Natural killer cell (primary cell): ENCODE data around the gene FBXL4. TPM values are rescaled to one million over a fixed set of nuclear protein-coding genes. Genes with fewer than 3 reads are reported as not detected.

ENCODE experiments used
- ATAC-seq, 3 donors: fragments of 150-1000 bp in 2 of 3; fragments of 200-7000 bp in 1 of 3; cut with Tn5 transposase; 1 replicate in 1 of 3; 2 replicates in 2 of 3; pipeline ENCODE4 v1.10.0; 2021; ENCODE audit warnings: mild to moderate bottlenecking in 2 of 3, moderate library complexity in 2 of 3
- DNase-seq, 2 donors: peaks; one replicate each; pipeline versions ENCODE4 v3.0.0 to v3.0.0-alpha.2; 2013 to 2021; ENCODE audit warnings: mixed read lengths in 1 of 2
- H3K27ac ChIP-seq: one replicate; pipeline ENCODE4 v1.5.1; 2013; ENCODE audit warnings: mild to moderate bottlenecking, low read length
- H3K27me3 ChIP-seq: one replicate; pipeline ENCODE4 v1.6.1; 2013; ENCODE audit warnings: low read length; ENCODE audit not compliant: control insufficient read depth, insufficient read depth
- H3K36me3 ChIP-seq: one replicate; pipeline ENCODE4 v1.6.1; 2013; ENCODE audit warnings: low read length; ENCODE audit not compliant: control insufficient read depth, insufficient read depth
- H3K4me1 ChIP-seq: one replicate; pipeline ENCODE4 v1.6.1; 2013; ENCODE audit warnings: low read length; ENCODE audit not compliant: control insufficient read depth, insufficient read depth
- H3K4me3 ChIP-seq: one replicate; pipeline ENCODE4 v1.5.1; 2013; ENCODE audit warnings: low read length
- H3K9me3 ChIP-seq: one replicate; pipeline ENCODE4 v1.6.1; 2013; ENCODE audit warnings: low read length; ENCODE audit not compliant: control insufficient read depth, insufficient read depth
- H3K27ac Mint-ChIP-seq, 2 donors: one replicate each; pipeline ENCODE4 v1.8.0; 2022; ENCODE audit warnings: mild to moderate bottlenecking in 2 of 2, mixed read lengths in 2 of 2, moderate library complexity in 1 of 2
- H3K27me3 Mint-ChIP-seq, 2 donors: one replicate each; pipeline ENCODE4 v1.8.0; 2022; ENCODE audit warnings: low read depth in 2 of 2, mixed read lengths in 2 of 2
- H3K36me3 Mint-ChIP-seq: one replicate; pipeline ENCODE4 v1.8.0; 2022; ENCODE audit warnings: mixed read lengths
- H3K4me1 Mint-ChIP-seq, 2 donors: one replicate each; pipeline ENCODE4 v1.8.0; 2022; ENCODE audit warnings: mixed read lengths in 2 of 2
- H3K4me3 Mint-ChIP-seq: one replicate; pipeline ENCODE4 v1.8.0; 2022; ENCODE audit warnings: mild to moderate bottlenecking, moderate library complexity, mixed read lengths
- H3K9me3 Mint-ChIP-seq, 2 donors: one replicate each; pipeline ENCODE4 v1.8.0; 2022; ENCODE audit warnings: mixed read lengths in 2 of 2
- WGBS: methylation state at CpG from one replicate; pipeline ENCODE4 v1.1.7; 2013; ENCODE audit warnings: missing lambda C conversion rate; ENCODE audit not compliant: insufficient coverage; 5-methylcytosine and 5-hydroxymethylcytosine counted together
- intact Hi-C: fragments of 100-400 bp; cut with micrococcal nuclease; formaldehyde crosslinking; loops from one replicate; pipeline ENCODE4 v1.14.2; 2022
- total RNA-seq, 4 donors: library from RNA; stranded (reverse); fragments of 120-200 nt in 1 of 4; gene quantifications; one replicate each; pipeline versions ENCODE4 v1.2.3 to v1.2.4, GENCODE V29; 2013 to 2022
- TF ChIP-seq, protein P1 (sequence below): fragments of 200-600 bp; IDR thresholded peaks from one replicate; pipeline ENCODE4 v1.8.0; 2022; ENCODE audit warnings: antibody characterized with exemption

The FBXL4 gene
- total RNA-seq, 3 donors from 2014 or later (not counting 1 experiment from before 2014, with no cell fraction given): 8.8 to 15.1 (median 11.3) TPM

DNA sequence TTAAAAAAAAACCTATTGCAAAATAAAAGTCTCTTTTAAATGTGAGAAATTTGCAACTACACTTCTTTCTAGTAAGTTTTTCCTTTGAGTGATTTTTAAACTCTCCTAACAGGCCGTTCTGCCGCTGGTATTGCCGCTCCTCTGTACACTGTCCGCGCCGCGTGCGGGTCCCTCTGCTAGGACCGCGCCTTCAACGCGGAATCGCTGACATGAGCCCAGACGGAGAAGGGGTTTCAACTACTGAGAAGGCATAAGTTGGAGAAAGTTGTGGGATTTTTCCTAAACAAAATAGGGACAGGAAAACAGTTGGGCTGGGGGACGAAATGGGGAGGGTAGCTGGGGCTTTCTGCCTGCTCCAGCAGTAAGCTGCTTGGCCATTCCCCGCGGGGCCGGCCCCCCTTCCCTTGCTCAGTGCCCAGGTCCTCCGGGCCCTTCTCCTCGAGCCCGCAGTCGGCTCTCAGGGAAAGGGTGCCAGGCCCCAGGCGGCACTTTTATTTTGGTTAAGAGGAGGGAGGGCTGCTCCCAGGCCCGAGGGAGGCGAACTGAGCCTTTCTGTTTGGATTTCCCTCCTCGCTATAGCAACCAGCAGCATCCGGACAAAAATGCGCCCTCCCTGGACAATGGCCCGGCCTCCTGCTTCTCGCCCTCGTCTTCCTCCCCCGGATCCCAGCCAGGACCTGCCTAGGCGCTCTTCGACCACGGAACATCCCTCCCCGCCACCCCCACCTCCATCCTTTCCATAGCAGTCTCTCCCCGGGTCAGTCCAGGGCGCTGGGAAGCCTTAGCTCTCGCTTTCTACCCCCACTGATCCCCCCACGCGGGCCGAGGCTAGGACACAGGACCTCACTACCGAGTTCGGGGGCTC, 120.2 kb downstream of the FBXL4 start:
- Histone ChIP-seq H3K27me3 (peaks cover 71% of the 10 kb centered on the region), H3K36me3 (no peaks in the 10 kb centered on the region), H3K27ac (no peak overlapping the region), H3K9me3 (peaks cover 2% of the 10 kb centered on the region), H3K4me1 (peaks cover 13% of the 10 kb centered on the region), H3K4me3 (no peak overlapping the region)
- TF ChIP-seq, protein P1, sequence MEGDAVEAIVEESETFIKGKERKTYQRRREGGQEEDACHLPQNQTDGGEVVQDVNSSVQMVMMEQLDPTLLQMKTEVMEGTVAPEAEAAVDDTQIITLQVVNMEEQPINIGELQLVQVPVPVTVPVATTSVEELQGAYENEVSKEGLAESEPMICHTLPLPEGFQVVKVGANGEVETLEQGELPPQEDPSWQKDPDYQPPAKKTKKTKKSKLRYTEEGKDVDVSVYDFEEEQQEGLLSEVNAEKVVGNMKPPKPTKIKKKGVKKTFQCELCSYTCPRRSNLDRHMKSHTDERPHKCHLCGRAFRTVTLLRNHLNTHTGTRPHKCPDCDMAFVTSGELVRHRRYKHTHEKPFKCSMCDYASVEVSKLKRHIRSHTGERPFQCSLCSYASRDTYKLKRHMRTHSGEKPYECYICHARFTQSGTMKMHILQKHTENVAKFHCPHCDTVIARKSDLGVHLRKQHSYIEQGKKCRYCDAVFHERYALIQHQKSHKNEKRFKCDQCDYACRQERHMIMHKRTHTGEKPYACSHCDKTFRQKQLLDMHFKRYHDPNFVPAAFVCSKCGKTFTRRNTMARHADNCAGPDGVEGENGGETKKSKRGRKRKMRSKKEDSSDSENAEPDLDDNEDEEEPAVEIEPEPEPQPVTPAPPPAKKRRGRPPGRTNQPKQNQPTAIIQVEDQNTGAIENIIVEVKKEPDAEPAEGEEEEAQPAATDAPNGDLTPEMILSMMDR: no peak
- intact Hi-C loops: no loop called here
- ATAC-seq: no peak
- H3K27ac Mint-ChIP-seq: no peak overlapping the region
- WGBS: 10% methylated on average over 38 of the region's 44 CpGs
- no peak for DNase-seq
- peaks cover 74 to 87% of the 10 kb centered on the region in 2 donors for H3K27me3 Mint-ChIP-seq
- H3K36me3 Mint-ChIP-seq: no peaks in the 10 kb centered on the region
- peaks cover 16 to 30% of the 10 kb centered on the region in 2 donors for H3K4me1 Mint-ChIP-seq
- H3K4me3 Mint-ChIP-seq: no peak overlapping the region
- H3K9me3 Mint-ChIP-seq: peaks cover 0 to 2% of the 10 kb centered on the region in 2 donors

DNA sequence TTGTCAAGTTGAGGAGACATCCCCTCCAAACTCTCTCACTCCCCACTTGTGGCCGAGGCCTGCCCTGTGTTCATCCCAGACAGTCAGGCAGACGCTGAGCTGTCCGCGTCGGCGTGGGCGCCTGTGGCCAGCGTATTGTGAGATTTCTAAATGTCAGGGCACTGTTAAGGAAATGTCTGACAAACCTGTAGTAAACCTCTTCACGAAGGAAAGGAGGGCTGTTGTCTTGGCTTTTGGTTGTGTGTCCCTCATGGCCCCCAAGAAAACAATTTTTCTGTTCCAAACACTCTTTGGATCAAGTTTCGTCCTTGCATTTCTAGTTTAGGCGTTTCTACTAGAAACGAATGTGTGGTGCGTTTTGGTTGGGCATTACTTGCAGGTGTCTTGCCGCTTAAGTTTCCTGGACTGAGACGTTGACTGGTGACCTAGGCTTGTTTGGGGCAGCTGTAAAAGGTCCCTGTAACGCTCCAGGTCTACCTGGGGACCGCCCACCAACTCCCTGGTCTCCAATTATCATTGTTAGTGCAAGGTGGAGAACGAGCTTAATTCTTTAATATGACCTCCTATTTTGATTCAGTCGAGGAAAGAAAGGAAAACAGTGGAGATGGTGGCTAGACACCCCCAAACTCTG, 122.0 kb downstream of the FBXL4 start:
- Histone ChIP-seq H3K27me3 (peaks cover 61% of the 10 kb centered on the region), H3K9me3 (peaks cover 2% of the 10 kb centered on the region), H3K4me3 (no peak overlapping the region), H3K36me3 (no peaks in the 10 kb centered on the region), H3K27ac (no peak overlapping the region), H3K4me1 (no peaks in the 10 kb centered on the region)
- ATAC-seq (no peak), DNase-seq (no peak)
- Mint-ChIP-seq H3K4me1 (peaks cover 8 to 14% of the 10 kb centered on the region in 2 donors), H3K4me3 (no peak overlapping the region), H3K27ac (no peak overlapping the region), H3K9me3 (peaks cover 0 to 2% of the 10 kb centered on the region in 2 donors), H3K27me3 (peaks cover 78 to 94% of the 10 kb centered on the region in 2 donors), H3K36me3 (no peaks in the 10 kb centered on the region)
- 5% methylated on average over 19 of the region's 19 CpGs for WGBS
- TF ChIP-seq, protein P1: no peak
- intact Hi-C loops: no loop called here

DNA sequence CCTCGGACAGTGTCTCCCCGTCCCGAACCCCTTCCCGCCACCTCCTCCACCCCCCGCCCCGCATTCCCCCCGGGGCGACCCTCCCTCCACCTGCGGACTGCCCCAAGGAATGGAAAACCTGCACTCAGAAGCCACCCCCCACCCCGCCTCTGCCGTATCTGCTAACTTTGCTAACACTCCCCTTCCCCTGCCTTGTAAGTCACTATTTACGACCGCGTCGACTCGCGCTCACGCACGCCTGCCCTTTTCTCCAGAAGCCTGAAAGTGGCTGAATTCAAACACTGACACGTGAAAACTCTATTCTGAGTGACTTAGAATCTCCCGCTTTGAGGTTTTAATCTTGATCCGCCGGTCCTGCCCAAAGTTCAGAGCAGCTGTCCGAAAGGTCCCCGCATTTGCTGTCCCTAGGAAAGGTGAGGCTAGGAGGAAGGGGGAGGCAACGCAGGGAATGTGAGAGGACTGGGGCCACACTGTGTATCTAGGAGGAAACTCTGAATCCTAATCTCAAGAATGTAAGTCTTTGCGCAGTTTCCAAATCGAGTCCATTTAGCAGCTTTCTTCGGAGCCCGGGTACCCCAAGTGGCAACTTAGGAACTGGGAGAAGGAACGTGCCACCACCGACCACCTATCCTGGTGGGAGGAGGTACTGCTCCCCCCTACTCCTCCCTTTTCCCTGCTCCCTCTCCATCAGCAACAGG, 122.7 kb downstream of the FBXL4 start:
- intact Hi-C loops: no loop called here
- TF ChIP-seq, protein P1: no peak
- H3K4me3 Mint-ChIP-seq: no peak overlapping the region
- peaks cover 2% of the 10 kb centered on the region for H3K9me3 ChIP-seq
- H3K27me3 Mint-ChIP-seq: peaks cover 76 to 90% of the 10 kb centered on the region in 2 donors
- peaks cover 54% of the 10 kb centered on the region for H3K27me3 ChIP-seq
- H3K27ac ChIP-seq: no peak overlapping the region
- no peaks in the 10 kb centered on the region for H3K36me3 ChIP-seq
- H3K4me1 ChIP-seq: no peaks in the 10 kb centered on the region
- no peak for DNase-seq
- no peak for ATAC-seq
- H3K36me3 Mint-ChIP-seq: no peaks in the 10 kb centered on the region
- H3K4me3 ChIP-seq: no peak overlapping the region
- H3K9me3 Mint-ChIP-seq: peaks cover 0 to 2% of the 10 kb centered on the region in 2 donors
- H3K4me1 Mint-ChIP-seq: peaks cover 8 to 14% of the 10 kb centered on the region in 2 donors
- H3K27ac Mint-ChIP-seq: no peak overlapping the region
- 5% methylated on average over 29 of the region's 32 CpGs for WGBS
